ENCODE results near the gene CWC25.

The CWC25 gene

DNA sequence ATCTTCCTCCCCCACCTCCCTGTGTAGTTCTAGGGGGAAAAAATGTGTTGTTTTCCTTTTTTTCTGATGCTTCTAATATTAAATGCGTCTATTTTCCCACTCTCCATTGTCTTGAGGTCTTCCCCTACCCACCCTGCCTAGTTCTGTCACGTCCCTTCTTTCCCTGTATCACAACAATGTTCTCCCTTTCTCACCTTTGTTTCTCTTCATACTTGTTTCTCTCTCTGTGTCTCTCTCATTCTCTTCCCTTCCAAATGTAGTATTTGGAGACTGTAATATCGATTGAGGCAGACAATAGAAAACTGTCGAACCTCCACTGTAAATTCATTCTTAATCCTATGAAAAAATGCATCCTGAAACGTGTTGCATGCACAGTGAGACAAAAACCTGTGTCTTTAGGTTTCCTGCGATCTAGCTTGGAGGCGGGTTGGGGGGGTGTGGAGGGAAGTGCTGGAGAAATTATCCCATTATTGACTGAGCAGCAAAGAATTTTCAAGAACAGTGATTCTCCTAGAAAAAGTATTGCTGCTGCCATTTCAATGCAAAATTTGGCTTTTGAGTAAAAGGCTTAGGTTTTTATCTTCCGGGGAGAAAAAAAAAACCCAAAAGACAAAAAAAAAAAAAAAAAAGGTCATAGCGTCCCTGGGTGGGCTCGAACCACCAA is 73.8 kb downstream of the CWC25 start:
- ChIA-PET POLR2A (ENCODE audit: low non-redundant PET) (interaction anchor here (0.6 kb wide), 1 partner anchor 62 kb away, joined by 8 read pairs; no protein-coding TSS in a partner anchor), CTCF (interaction anchor here (0.5 to 1.0 kb wide), 2 partner anchors 17 to 74 kb away, joined by 3 read pairs; no protein-coding TSS in a partner anchor)
- TF ChIP-seq, protein P1, sequence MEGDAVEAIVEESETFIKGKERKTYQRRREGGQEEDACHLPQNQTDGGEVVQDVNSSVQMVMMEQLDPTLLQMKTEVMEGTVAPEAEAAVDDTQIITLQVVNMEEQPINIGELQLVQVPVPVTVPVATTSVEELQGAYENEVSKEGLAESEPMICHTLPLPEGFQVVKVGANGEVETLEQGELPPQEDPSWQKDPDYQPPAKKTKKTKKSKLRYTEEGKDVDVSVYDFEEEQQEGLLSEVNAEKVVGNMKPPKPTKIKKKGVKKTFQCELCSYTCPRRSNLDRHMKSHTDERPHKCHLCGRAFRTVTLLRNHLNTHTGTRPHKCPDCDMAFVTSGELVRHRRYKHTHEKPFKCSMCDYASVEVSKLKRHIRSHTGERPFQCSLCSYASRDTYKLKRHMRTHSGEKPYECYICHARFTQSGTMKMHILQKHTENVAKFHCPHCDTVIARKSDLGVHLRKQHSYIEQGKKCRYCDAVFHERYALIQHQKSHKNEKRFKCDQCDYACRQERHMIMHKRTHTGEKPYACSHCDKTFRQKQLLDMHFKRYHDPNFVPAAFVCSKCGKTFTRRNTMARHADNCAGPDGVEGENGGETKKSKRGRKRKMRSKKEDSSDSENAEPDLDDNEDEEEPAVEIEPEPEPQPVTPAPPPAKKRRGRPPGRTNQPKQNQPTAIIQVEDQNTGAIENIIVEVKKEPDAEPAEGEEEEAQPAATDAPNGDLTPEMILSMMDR (conservative IDR thresholded peaks at IDR 0.05; ENCODE audit: low read depth): no peak
- peak overlapping the region; percentile 94 for H3K27ac ChIP-seq
- no peak for DNase-seq (ENCODE audit: low spot score)

All from RWPE1 (cell line).